OCI-LY1 (cell line): ENCODE measurements around the gene SLCO4A1.

ENCODE experiments used
- H2AFZ ChIP-seq: fragments of 200-600 bp; sonication (generic), shearing (Covaris generic); 2 replicates; pipeline ENCODE4 v1.6.0; 2014; ENCODE audit warnings: antibody characterized with exemption, mild to moderate bottlenecking, low read length
- H3F3A ChIP-seq: fragments of 200-600 bp; sonication (generic), shearing (Covaris generic); 2 replicates; pipeline ENCODE4 v1.6.0; 2014; ENCODE audit warnings: mild to moderate bottlenecking, antibody characterized with exemption, low read length, moderate library complexity; ENCODE audit not compliant: insufficient read depth
- H3K27ac ChIP-seq: fragments of 200-600 bp; sonication (generic); 2 replicates; pipeline ENCODE4 v1.5.1; 2014; ENCODE audit warnings: low read length, mixed run types, mild to moderate bottlenecking, low read depth; ENCODE audit not compliant: poor library complexity, severe bottlenecking
- H3K27me3 ChIP-seq: fragments of 200-600 bp; sonication (generic); 2 replicates; pipeline ENCODE4 v1.6.0; 2014; ENCODE audit warnings: antibody characterized with exemption, mild to moderate bottlenecking, low read length, moderate library complexity; ENCODE audit not compliant: insufficient read depth
- H3K36me3 ChIP-seq: fragments of 200-600 bp; sonication (generic); 2 replicates; pipeline ENCODE4 v1.6.1; 2014; ENCODE audit warnings: mild to moderate bottlenecking, antibody characterized with exemption, low read length, moderate library complexity, mixed read lengths; ENCODE audit not compliant: insufficient read depth
- H3K4me1 ChIP-seq: fragments of 200-600 bp; sonication (generic); 2 replicates; pipeline ENCODE4 v1.5.1; 2014; ENCODE audit warnings: mild to moderate bottlenecking, low read length, moderate library complexity; ENCODE audit not compliant: insufficient read depth, severe bottlenecking
- H3K4me2 ChIP-seq: fragments of 200-600 bp; sonication (generic), shearing (Covaris generic); 2 replicates; pipeline ENCODE4 v1.6.1; 2014; ENCODE audit warnings: low read length
- H3K4me3 ChIP-seq: fragments of 200-600 bp; sonication (generic); 2 replicates; pipeline ENCODE4 v1.5.1; 2014; ENCODE audit warnings: low read length, low read depth, mild to moderate bottlenecking, mixed read lengths; ENCODE audit not compliant: poor library complexity, severe bottlenecking
- H3K79me2 ChIP-seq: fragments of 200-600 bp; shearing (Covaris generic); 2 replicates; pipeline ENCODE4 v1.6.1; 2016; ENCODE audit warnings: mixed run types, low read length, mixed read lengths; ENCODE audit not compliant: insufficient read depth
- H3K9ac ChIP-seq: fragments of 200-600 bp; sonication (generic), shearing (Covaris generic); 2 replicates; pipeline ENCODE4 v1.6.1; 2014; ENCODE audit warnings: mild to moderate bottlenecking, low read length, mixed read lengths
- H3K9me2 ChIP-seq: fragments of 200-600 bp; sonication (generic), shearing (Covaris generic); 2 replicates; pipeline ENCODE4 v1.6.1; 2014; ENCODE audit warnings: low read depth, mild to moderate bottlenecking, low read length, mixed read lengths
- H3K9me3 ChIP-seq: fragments of 200-600 bp; shearing (Covaris generic); 2 replicates; pipeline ENCODE4 v1.6.1; 2014; ENCODE audit warnings: low read length, mixed read lengths
- H4K20me1 ChIP-seq: fragments of 200-600 bp; sonication (generic), shearing (Covaris generic); 2 replicates; pipeline ENCODE4 v1.6.0; 2016; ENCODE audit warnings: mild to moderate bottlenecking, low read length; ENCODE audit not compliant: insufficient read depth
- EZH2 ChIP-seq: fragments of 200-600 bp; sonication (generic), shearing (Covaris generic); IDR thresholded peaks from 2 replicates; pipeline ENCODE4 v1.8.0; 2017; ENCODE audit warnings: borderline replicate concordance, mixed run types, mild to moderate bottlenecking, antibody characterized with exemption, low read length, moderate library complexity, mixed read lengths
- TF ChIP-seq, protein P1 (sequence below): fragments of 200-600 bp; sonication (generic), shearing (Covaris generic); IDR thresholded peaks from 2 replicates; pipeline ENCODE4 v1.5.1; 2017; ENCODE audit warnings: mild to moderate bottlenecking, antibody characterized with exemption, low read length, moderate library complexity, mixed read lengths

SLCO4A1 gene

GRCh38 chr20:62628691-62629090 lies 13.6 kb upstream of the SLCO4A1 start:
- H3K27me3 ChIP-seq, result no peaks in the 10 kb centered on the region; the same call in 1 of the 2 replicates
- H3K9ac ChIP-seq, result no peak overlapping the region
- H3K9me2 ChIP-seq, result no peaks in the 10 kb centered on the region
- no peak overlapping the region for H3K4me3 ChIP-seq
- no peaks in the 10 kb centered on the region for H3K9me3 ChIP-seq
- no peak overlapping the region for H2AFZ ChIP-seq
- H3K36me3 ChIP-seq, result no peaks in the 10 kb centered on the region
- no peaks in the 10 kb centered on the region for H3K79me2 ChIP-seq
- H4K20me1 ChIP-seq, result no peaks in the 10 kb centered on the region
- H3F3A ChIP-seq, result no peaks in the 10 kb centered on the region
- H3K4me2 ChIP-seq, result no peak overlapping the region
- H3K4me1 ChIP-seq, result peaks cover 18% of the 10 kb centered on the region
- H3K27ac ChIP-seq, result no peak overlapping the region
- TF ChIP-seq, protein P1, sequence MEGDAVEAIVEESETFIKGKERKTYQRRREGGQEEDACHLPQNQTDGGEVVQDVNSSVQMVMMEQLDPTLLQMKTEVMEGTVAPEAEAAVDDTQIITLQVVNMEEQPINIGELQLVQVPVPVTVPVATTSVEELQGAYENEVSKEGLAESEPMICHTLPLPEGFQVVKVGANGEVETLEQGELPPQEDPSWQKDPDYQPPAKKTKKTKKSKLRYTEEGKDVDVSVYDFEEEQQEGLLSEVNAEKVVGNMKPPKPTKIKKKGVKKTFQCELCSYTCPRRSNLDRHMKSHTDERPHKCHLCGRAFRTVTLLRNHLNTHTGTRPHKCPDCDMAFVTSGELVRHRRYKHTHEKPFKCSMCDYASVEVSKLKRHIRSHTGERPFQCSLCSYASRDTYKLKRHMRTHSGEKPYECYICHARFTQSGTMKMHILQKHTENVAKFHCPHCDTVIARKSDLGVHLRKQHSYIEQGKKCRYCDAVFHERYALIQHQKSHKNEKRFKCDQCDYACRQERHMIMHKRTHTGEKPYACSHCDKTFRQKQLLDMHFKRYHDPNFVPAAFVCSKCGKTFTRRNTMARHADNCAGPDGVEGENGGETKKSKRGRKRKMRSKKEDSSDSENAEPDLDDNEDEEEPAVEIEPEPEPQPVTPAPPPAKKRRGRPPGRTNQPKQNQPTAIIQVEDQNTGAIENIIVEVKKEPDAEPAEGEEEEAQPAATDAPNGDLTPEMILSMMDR, result no peak
- no peak for TF ChIP-seq EZH2

DNA sequence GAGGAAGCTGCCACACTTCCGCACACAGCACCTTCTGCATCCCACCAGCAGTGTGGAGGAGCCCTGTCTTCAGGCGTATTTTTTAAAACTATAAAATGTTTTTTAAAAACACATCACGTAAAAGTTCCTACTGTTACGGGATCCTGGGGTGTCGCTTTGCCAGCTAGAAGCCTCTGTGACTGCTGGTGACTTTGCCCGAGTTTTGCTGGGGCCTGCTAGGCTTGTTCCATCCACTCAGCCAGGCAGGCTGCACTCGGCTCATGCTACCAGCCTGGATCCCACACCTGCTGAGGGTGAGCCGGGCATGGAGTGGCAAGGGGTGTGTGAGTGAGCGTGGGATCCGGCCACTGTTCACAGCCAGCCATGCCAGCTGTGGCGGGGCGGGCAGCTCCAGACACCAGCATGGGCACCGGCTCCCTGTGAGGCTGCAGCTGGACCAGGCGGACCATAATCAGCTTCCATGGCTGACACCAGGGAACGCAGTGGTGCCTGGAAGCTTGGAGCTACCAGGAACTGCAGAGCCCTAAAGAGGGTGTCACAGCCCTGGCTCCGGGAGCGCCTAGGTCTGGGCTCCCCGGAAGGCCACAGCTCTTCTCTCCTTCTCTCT lies 12.3 kb upstream of the SLCO4A1 start:
- Histone ChIP-seq H3K27ac (no peak overlapping the region), H3F3A (no peaks in the 10 kb centered on the region), H3K36me3 (no peaks in the 10 kb centered on the region), H2AFZ (no peak overlapping the region), H3K27me3 (no peaks in the 10 kb centered on the region; the same call in 1 of the 2 replicates), H3K4me1 (peaks cover 7% of the 10 kb centered on the region), H3K9ac (no peak overlapping the region), H3K9me2 (no peaks in the 10 kb centered on the region), H3K9me3 (no peaks in the 10 kb centered on the region), H3K4me2 (no peak overlapping the region), H3K4me3 (no peak overlapping the region), H3K79me2 (no peaks in the 10 kb centered on the region), H4K20me1 (no peaks in the 10 kb centered on the region)
- TF ChIP-seq, protein P1, result no peak
- no peak for TF ChIP-seq EZH2

DNA sequence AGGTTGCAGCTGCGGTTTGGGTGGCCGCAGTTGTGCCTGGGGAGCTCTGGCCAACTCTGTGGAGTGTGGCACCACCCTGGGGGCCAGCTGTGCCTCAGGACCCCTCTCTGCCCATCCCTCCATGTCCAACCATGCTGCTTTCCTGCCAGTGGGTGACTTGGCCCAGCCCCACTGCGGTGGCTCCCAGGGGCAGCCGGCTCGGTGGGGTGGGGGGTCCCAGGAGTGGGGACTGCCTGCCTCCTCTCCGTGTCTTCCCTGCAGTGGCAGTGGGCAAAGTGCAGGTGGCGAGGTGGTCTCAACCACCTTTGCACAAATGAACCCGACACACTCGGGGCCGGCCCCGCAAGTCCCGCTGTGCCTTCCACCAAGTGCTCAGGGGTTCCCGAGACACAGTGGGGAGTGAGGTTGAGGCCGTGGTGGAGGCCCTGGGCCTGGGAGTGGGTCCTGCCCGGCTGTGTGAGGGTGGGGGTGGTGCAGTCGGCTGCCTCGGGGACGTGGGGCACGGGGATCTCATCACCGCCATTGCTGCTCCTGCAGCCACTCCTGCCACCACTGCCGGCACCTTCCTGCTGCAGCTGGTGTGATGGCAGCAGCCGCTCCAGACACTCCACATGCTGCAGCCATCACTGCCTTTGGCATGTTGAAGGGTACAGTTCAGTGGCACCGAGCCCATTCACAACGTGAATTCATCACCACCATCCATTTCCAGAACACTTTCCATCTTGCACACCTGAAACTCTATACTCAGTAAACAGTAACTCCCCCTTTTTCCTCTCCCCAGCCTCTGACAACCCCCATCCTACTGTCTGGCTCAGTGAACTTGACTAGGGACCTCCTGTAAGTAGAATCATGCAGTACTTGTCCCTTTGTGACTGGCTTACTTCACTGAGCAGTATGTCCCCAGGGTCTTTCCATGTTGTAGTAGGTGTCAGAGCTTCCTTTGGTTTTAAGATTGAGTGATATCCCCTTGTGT lies 10.7 kb upstream of the SLCO4A1 start:
- no peaks in the 10 kb centered on the region for H3K79me2 ChIP-seq
- H3F3A ChIP-seq, result no peaks in the 10 kb centered on the region
- no peaks in the 10 kb centered on the region for H3K9me3 ChIP-seq
- H3K9me2 ChIP-seq, result no peaks in the 10 kb centered on the region
- peaks cover 7% of the 10 kb centered on the region for H3K4me1 ChIP-seq
- H3K9ac ChIP-seq, result no peak overlapping the region
- no peak overlapping the region for H3K27ac ChIP-seq
- no peak overlapping the region for H3K4me3 ChIP-seq
- H3K36me3 ChIP-seq, result no peaks in the 10 kb centered on the region
- H4K20me1 ChIP-seq, result no peaks in the 10 kb centered on the region
- no peak overlapping the region for H2AFZ ChIP-seq
- H3K4me2 ChIP-seq, result no peak overlapping the region
- H3K27me3 ChIP-seq, result no peaks in the 10 kb centered on the region; the same call in 1 of the 2 replicates
- TF ChIP-seq EZH2, result no peak
- TF ChIP-seq, protein P1, result no peak
